ENCODE data around the gene API5.

Gene API5

DNA sequence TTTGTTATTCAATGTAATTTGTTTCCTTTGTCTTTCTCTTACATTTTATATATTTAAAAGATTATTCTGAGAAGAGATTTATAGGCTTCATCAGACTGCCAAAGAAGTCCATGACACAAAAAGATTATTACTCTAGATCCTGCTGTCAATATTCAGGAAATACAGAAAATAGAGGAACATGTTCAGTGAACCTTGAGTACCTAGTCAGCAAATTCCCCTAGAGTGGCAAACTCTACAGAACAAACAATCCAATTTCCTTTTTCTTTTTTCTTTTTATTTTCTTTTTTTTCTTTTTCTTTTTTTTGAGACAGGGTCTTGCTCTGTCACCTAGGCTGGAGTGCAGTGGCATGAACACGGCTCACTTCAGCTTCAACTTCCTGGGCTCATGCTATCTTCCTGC, 70.8 kb downstream of the API5 start:
- peaks cover 3 to 9% of the 10 kb centered on the region in 2 donors for H3K36me3 ChIP-seq (ENCODE audit: control insufficient read depth in 1 of 2, insufficient read depth in 2 of 2, low read length in 2 of 2)
- H3K27ac ChIP-seq (ENCODE audit: low read depth, low read length): no peak overlapping the region
- no peak overlapping the region for H3K4me3 ChIP-seq (ENCODE audit: low read depth in 1 of 2, low read length in 2 of 2)
- no peak overlapping the region for H3K9ac ChIP-seq (ENCODE audit: low read depth in 1 of 2, low read length in 2 of 2)
- H3K27me3 ChIP-seq (ENCODE audit: control insufficient read depth in 1 of 2, insufficient read depth in 2 of 2, low read length in 2 of 2): no peaks in the 10 kb centered on the region
- H3K9me3 ChIP-seq (ENCODE audit: control insufficient read depth in 1 of 2, low read length in 2 of 2): no peaks in the 10 kb centered on the region
- peaks cover 0 to 10% of the 10 kb centered on the region in 2 donors for H3K4me1 ChIP-seq (ENCODE audit: control insufficient read depth in 1 of 2, insufficient read depth in 2 of 2, low read length in 2 of 2)

- no peak overlapping the region for H3K9ac ChIP-seq (ENCODE audit: low read depth in 1 of 2, low read length in 2 of 2)
- no peaks in the 10 kb centered on the region for H3K9me3 ChIP-seq (ENCODE audit: control insufficient read depth in 1 of 2, low read length in 2 of 2)
- peaks cover 6 to 9% of the 10 kb centered on the region in 2 donors for H3K36me3 ChIP-seq (ENCODE audit: control insufficient read depth in 1 of 2, insufficient read depth in 2 of 2, low read length in 2 of 2)
- no peaks in the 10 kb centered on the region for H3K27me3 ChIP-seq (ENCODE audit: control insufficient read depth in 1 of 2, insufficient read depth in 2 of 2, low read length in 2 of 2)
- no peak overlapping the region for H3K27ac ChIP-seq (ENCODE audit: low read depth, low read length)
- peaks cover 0 to under 1% of the 10 kb centered on the region in 2 donors for H3K4me1 ChIP-seq (ENCODE audit: control insufficient read depth in 1 of 2, insufficient read depth in 2 of 2, low read length in 2 of 2)
- H3K4me3 ChIP-seq (ENCODE audit: low read depth in 1 of 2, low read length in 2 of 2): no peak overlapping the region
Measured at GRCh38 chr11:43384393-43384792, 72.6 kb downstream of the API5 start.

GRCh38 chr11:43392713-43393112, 80.9 kb downstream of the API5 start:
- no peak overlapping the region for H3K4me3 ChIP-seq (ENCODE audit: low read depth in 1 of 2, low read length in 2 of 2)
- H3K9me3 ChIP-seq (ENCODE audit: control insufficient read depth in 1 of 2, low read length in 2 of 2): no peaks in the 10 kb centered on the region
- no peaks in the 10 kb centered on the region for H3K27me3 ChIP-seq (ENCODE audit: control insufficient read depth in 1 of 2, insufficient read depth in 2 of 2, low read length in 2 of 2)
- peaks cover 10 to 14% of the 10 kb centered on the region in 2 donors for H3K4me1 ChIP-seq (ENCODE audit: control insufficient read depth in 1 of 2, insufficient read depth in 2 of 2, low read length in 2 of 2)
- H3K9ac ChIP-seq (ENCODE audit: low read depth in 1 of 2, low read length in 2 of 2): no peak overlapping the region
- peaks cover 29 to 42% of the 10 kb centered on the region in 2 donors for H3K36me3 ChIP-seq (ENCODE audit: control insufficient read depth in 1 of 2, insufficient read depth in 2 of 2, low read length in 2 of 2)
- no peak overlapping the region for H3K27ac ChIP-seq (ENCODE audit: low read depth, low read length)

DNA sequence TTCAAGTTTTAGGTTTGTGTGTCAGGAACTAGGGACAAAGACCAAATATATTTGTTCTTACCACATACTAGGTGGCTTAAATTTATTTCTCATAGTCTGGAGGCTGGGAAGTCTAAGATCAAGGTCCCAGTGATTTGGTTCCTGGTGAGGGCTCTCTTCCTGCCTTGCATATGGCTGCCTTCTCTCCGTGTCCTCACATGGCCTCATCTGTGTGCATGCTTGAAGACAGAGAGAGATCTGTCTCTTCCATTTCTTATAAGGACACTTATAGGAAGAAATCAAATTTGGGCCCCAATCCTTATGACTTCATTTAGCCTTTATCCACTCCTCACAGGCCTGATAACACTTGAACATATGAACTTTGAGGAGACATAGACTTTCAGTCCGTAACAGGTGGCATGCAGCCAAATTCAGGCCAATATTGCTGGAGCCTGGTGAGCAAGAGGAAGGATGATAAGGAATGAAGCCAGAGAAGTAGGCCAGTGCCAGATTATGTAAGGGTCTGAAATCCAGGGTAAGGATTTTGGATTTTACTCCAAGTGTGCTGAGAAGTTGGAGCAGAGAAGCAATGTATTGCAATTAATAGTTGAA, 82.1 kb downstream of the API5 start:
- H3K4me3 ChIP-seq (ENCODE audit: low read depth in 1 of 2, low read length in 2 of 2): no peak overlapping the region
- no peaks in the 10 kb centered on the region for H3K9me3 ChIP-seq (ENCODE audit: control insufficient read depth in 1 of 2, low read length in 2 of 2)
- H3K36me3 ChIP-seq (ENCODE audit: control insufficient read depth in 1 of 2, insufficient read depth in 2 of 2, low read length in 2 of 2): peaks cover 33 to 53% of the 10 kb centered on the region in 2 donors
- no peak overlapping the region for H3K27ac ChIP-seq (ENCODE audit: low read depth, low read length)
- H3K9ac ChIP-seq (ENCODE audit: low read depth in 1 of 2, low read length in 2 of 2): no peak overlapping the region
- no peaks in the 10 kb centered on the region for H3K27me3 ChIP-seq (ENCODE audit: control insufficient read depth in 1 of 2, insufficient read depth in 2 of 2, low read length in 2 of 2)
- H3K4me1 ChIP-seq (ENCODE audit: control insufficient read depth in 1 of 2, insufficient read depth in 2 of 2, low read length in 2 of 2): peaks cover 10 to 14% of the 10 kb centered on the region in 2 donors
